K562 (cell line): ENCODE results near the gene PEX3. TPM values are rescaled to one million over a fixed set of nuclear protein-coding genes. Genes with fewer than 3 reads are reported as not detected.
A peak's percentile ranks its signal among the peaks of the same experiment; 100 is the strongest.

Experiments
- BRD4 ChIP-seq: fragments of 200-600 bp; sonication (generic); IDR thresholded peaks from 2 replicates; pipeline ENCODE4 v1.6.1; 2017; ENCODE audit warnings: inconsistent platforms
- CREB5 ChIP-seq: fragments of 250-450 bp; sonication (Bioruptor Pico); IDR thresholded peaks from 2 replicates; pipeline ENCODE4 v1.5.0; 2020; ENCODE audit warnings: mild to moderate bottlenecking
- GATAD2B ChIP-seq: fragments of 450-650 bp; IDR thresholded peaks from 2 replicates; pipeline ENCODE4 v1.6.1; 2017; ENCODE audit warnings: mild to moderate bottlenecking, borderline replicate concordance
- KLF1 ChIP-seq: fragments of 450-650 bp; IDR thresholded peaks from 2 replicates; pipeline ENCODE4 v1.6.1; 2016; ENCODE audit warnings: missing genetic modification characterization, missing compliant biosample characterization
- MITF ChIP-seq: IDR thresholded peaks from 2 replicates; pipeline ENCODE4 v1.6.1; 2014; ENCODE audit warnings: antibody characterized with exemption
- OTX1 ChIP-seq: fragments of 450-650 bp; formaldehyde crosslinking; IDR thresholded peaks from 2 replicates; pipeline ENCODE4 v1.4.0; 2022; ENCODE audit warnings: mild to moderate bottlenecking
- STAT6 ChIP-seq: sonication (generic); formaldehyde crosslinking; IDR thresholded peaks from 2 replicates; pipeline ENCODE4 v1.8.1; 2023; ENCODE audit warnings: mild to moderate bottlenecking, missing genetic modification reagents
- TAF9B ChIP-seq: fragments of 450-650 bp; IDR thresholded peaks from 2 replicates; pipeline ENCODE4 v1.6.1; 2018; ENCODE audit warnings: mild to moderate bottlenecking; ENCODE audit not compliant: partially characterized antibody
- TCF3 ChIP-seq: sonication (generic); formaldehyde crosslinking; IDR thresholded peaks from 2 replicates; pipeline ENCODE4 v1.4.0; 2020; ENCODE audit warnings: mild to moderate bottlenecking, missing genetic modification reagents
- THRA ChIP-seq: fragments of 450-650 bp; IDR thresholded peaks from 2 replicates; pipeline ENCODE4 v1.6.1; 2017; ENCODE audit warnings: mild to moderate bottlenecking, moderate library complexity
- U2AF1 ChIP-seq: fragments of 200-400 bp; formaldehyde crosslinking; optimal IDR thresholded peaks from 2 replicates; pipeline ENCODE3; 2017; ENCODE audit warnings: mild to moderate bottlenecking, low read depth, low read length, moderate library complexity
- ZFX ChIP-seq: sonication (generic); formaldehyde crosslinking; IDR thresholded peaks from 2 replicates; pipeline ENCODE4 v1.8.0; 2022; ENCODE audit warnings: mild to moderate bottlenecking, missing genetic modification reagents, moderate library complexity
- ZNF143 ChIP-seq: sonication (generic); formaldehyde crosslinking; IDR thresholded peaks from 2 replicates; pipeline ENCODE4 v1.9.0; 2022; ENCODE audit warnings: mild to moderate bottlenecking, missing genetic modification reagents
- ZNF431 ChIP-seq: sonication (generic); formaldehyde crosslinking; IDR thresholded peaks from 2 replicates; pipeline ENCODE4 v1.8.0; 2022; ENCODE audit warnings: mild to moderate bottlenecking, missing genetic modification reagents
- ZNF76 ChIP-seq: fragments of 250-450 bp; sonication (Bioruptor Pico); IDR thresholded peaks from 2 replicates; pipeline ENCODE4 v1.4.0; 2020; ENCODE audit warnings: mild to moderate bottlenecking, moderate library complexity, borderline replicate concordance
- ZNF764 ChIP-seq: fragments of 250-450 bp; sonication (Bioruptor Pico); IDR thresholded peaks from 2 replicates; pipeline ENCODE4 v1.4.0; 2020; ENCODE audit warnings: low read depth, mild to moderate bottlenecking, moderate library complexity
- ZNF785 ChIP-seq: fragments of 250-450 bp; sonication (Bioruptor Pico); IDR thresholded peaks from 2 replicates; pipeline ENCODE4 v1.4.0; 2020; ENCODE audit warnings: mild to moderate bottlenecking
- polyA plus RNA-seq, 8 experiments: library from polyadenylated mRNA; depleted of rRNA in 4 of 8; stranded (reverse) in 5 of 8; unstranded in 3 of 8; fragments of >200 nt; fragmentation: Nextera tagmentation in 2 of 8; fragmentation: Illumina TruSeq in 1 of 8; extraction: Ambion mirVana in 2 of 8; extraction: Trizol in 1 of 8; gene quantifications; 2 replicates each; pipeline versions ENCODE4 v1.2.1 to v1.2.3, GENCODE V29; 2011 to 2014; ENCODE audit warnings: inconsistent platforms in 1 of 8, missing spikeins in 1 of 8
- total RNA-seq, 7 experiments: library from RNA; depleted of rRNA in 6 of 7; stranded (reverse); fragments of >200 nt in 6 of 7; fragmentation: Illumina TruSeq in 2 of 7; extraction: Trizol in 2 of 7; gene quantifications; 2 replicates each; pipeline versions ENCODE4 v1.2.1 to v1.2.3, GENCODE V29; 2011 to 2021; ENCODE audit warnings: low replicate concordance in 1 of 7

Gene PEX3
- total and polyA plus RNA-seq, 9 of the 15 experiments (the other 6 are each of a cell fraction or from before 2014, with no cell fraction given): 17.3 to 69.6 (median 32.7) TPM

- peak; percentile 70; the same call in 1 of the 2 replicates for TF ChIP-seq ZNF431 (CRISPR knock-in tag)
- 0 out of 2 replicates have a peak, but pooled peaks have one; percentile 60 for TF ChIP-seq BRD4
- peak; percentile 49 for TF ChIP-seq TCF3 (CRISPR knock-in tag)
- TF ChIP-seq ZNF76 (CRISPR knock-in tag): peak; percentile 24; the same call in 1 of the 2 replicates
- TF ChIP-seq KLF1 (tag): peak; percentile 75; the same call in 1 of the 2 replicates
- TF ChIP-seq MITF: 0 out of 2 replicates have a peak, but pooled peaks have one; percentile 1
- no peak for TF ChIP-seq ZNF764 (CRISPR knock-in tag)
- no peak for TF ChIP-seq THRA
- TF ChIP-seq GATAD2B: peak; percentile 66; the same call in 1 of the 2 replicates
- TF ChIP-seq U2AF1: peak; percentile 83
- TF ChIP-seq STAT6 (CRISPR knock-in tag): no peak
- no peak for TF ChIP-seq ZNF785 (CRISPR knock-in tag)
- no peak; the same call in 1 of the 2 replicates for TF ChIP-seq OTX1 (CRISPR knock-in tag)
- TF ChIP-seq CREB5 (CRISPR knock-in tag): no peak
- peak; percentile 79 for TF ChIP-seq ZFX
- peak; percentile 97 for TF ChIP-seq TAF9B
- TF ChIP-seq ZNF143 (CRISPR knock-in tag): 0 out of 2 replicates have a peak, but pooled peaks have one; percentile 20
Observed at GRCh38 chr6:143450453-143451371, at the start of gene PEX3, which contains the start of gene ADAT2 (continued).
